Lower leg skin (tissue), 3 donors: ENCODE results near the gene DPEP2.

Source experiments
- POLR2A ChIP-seq, 2 donors: fragments of 450-650 bp; IDR thresholded peaks; one replicate each; pipeline ENCODE4 v1.6.1; 2016 to 2017; ENCODE audit warnings: antibody characterized with exemption in 2 of 2, mild to moderate bottlenecking in 1 of 2, moderate library complexity in 1 of 2
- TF ChIP-seq, protein P1 (sequence below), 3 donors: fragments of 450-650 bp; IDR thresholded peaks; one replicate each; pipeline ENCODE4 v1.5.1; 2016; ENCODE audit warnings: antibody characterized with exemption in 3 of 3, mild to moderate bottlenecking in 3 of 3, moderate library complexity in 2 of 3

DNA sequence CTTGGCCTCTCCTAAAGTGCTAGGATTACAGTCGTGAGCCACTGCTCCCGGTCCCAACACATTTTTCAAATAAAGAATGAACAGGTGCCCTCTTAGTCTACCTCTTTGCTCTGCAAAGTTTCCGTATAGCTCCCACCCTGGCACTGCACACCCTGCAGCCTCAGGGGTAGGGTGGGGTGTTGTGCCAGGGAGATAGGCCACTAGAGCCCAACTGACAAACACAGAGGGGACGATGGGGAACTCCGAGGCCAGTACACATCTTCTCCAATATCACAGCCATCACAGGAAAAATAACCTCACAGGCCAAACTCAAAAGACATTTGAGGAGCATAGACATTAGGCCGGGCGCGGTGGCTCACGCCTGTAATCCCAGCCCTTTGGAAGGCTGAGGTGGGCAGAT, 28.2 kb downstream of the DPEP2 start:
- TF ChIP-seq, protein P1, sequence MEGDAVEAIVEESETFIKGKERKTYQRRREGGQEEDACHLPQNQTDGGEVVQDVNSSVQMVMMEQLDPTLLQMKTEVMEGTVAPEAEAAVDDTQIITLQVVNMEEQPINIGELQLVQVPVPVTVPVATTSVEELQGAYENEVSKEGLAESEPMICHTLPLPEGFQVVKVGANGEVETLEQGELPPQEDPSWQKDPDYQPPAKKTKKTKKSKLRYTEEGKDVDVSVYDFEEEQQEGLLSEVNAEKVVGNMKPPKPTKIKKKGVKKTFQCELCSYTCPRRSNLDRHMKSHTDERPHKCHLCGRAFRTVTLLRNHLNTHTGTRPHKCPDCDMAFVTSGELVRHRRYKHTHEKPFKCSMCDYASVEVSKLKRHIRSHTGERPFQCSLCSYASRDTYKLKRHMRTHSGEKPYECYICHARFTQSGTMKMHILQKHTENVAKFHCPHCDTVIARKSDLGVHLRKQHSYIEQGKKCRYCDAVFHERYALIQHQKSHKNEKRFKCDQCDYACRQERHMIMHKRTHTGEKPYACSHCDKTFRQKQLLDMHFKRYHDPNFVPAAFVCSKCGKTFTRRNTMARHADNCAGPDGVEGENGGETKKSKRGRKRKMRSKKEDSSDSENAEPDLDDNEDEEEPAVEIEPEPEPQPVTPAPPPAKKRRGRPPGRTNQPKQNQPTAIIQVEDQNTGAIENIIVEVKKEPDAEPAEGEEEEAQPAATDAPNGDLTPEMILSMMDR (IDR thresholded peaks at IDR 0.05): no peak
- no peak for TF ChIP-seq POLR2A (IDR thresholded peaks at IDR 0.05)
